B cell (primary cell): ENCODE results near the gene NLGN4X.

ENCODE experiments used
- EZH2 ChIP-seq: IDR thresholded peaks from 2 replicates; pipeline ENCODE4 v1.6.1; 2012; ENCODE audit warnings: borderline replicate concordance, low read depth, mild to moderate bottlenecking, moderate library complexity, low read length; ENCODE audit not compliant: insufficient read depth, poor library complexity, severe bottlenecking
- TF ChIP-seq, protein P1 (sequence below): fragments of 200-600 bp; IDR thresholded peaks from one replicate; pipeline ENCODE4 v1.8.0; 2022; ENCODE audit warnings: antibody characterized with exemption, mild to moderate bottlenecking

GRCh38 chrX:6244666-6245065 is 16.0 kb upstream of the NLGN4X start:
- TF ChIP-seq EZH2, result no peak
- TF ChIP-seq, protein P1, sequence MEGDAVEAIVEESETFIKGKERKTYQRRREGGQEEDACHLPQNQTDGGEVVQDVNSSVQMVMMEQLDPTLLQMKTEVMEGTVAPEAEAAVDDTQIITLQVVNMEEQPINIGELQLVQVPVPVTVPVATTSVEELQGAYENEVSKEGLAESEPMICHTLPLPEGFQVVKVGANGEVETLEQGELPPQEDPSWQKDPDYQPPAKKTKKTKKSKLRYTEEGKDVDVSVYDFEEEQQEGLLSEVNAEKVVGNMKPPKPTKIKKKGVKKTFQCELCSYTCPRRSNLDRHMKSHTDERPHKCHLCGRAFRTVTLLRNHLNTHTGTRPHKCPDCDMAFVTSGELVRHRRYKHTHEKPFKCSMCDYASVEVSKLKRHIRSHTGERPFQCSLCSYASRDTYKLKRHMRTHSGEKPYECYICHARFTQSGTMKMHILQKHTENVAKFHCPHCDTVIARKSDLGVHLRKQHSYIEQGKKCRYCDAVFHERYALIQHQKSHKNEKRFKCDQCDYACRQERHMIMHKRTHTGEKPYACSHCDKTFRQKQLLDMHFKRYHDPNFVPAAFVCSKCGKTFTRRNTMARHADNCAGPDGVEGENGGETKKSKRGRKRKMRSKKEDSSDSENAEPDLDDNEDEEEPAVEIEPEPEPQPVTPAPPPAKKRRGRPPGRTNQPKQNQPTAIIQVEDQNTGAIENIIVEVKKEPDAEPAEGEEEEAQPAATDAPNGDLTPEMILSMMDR, result no peak
